GM21526 (cell line): ENCODE data around the gene ST6GALNAC3.
"Not testable (repeated sequence)": the region's sequence is repeated elsewhere in the genome, so short reads cannot be mapped to it uniquely, and the experiment has no call there.

Source experiments
- ATAC-seq: cut with Tn5 transposase; IDR thresholded peaks from one replicate; pipeline ENCODE4 v1.9.1; 2021; ENCODE audit warnings: moderate library complexity; ENCODE audit not compliant: unreplicated experiment, low FRiP score

The ST6GALNAC3 gene

GRCh38 chr1:76607717-76608116 is 533.2 kb downstream of the ST6GALNAC3 start:
- no peak for ATAC-seq

- no peak for ATAC-seq
Observed at GRCh38 chr1:76611770-76612445, 537.4 kb downstream of the ST6GALNAC3 start.

GRCh38 chr1:76613886-76614285 is 539.3 kb downstream of the ST6GALNAC3 start:
- ATAC-seq = no peak

- no peak for ATAC-seq
Observed at GRCh38 chr1:76615253-76616035, 540.9 kb downstream of the ST6GALNAC3 start.

- ATAC-seq = no peak
Observed at GRCh38 chr1:76620371-76620770, 545.8 kb downstream of the ST6GALNAC3 start.

GRCh38 chr1:76622774-76623528 is 548.4 kb downstream of the ST6GALNAC3 start:
- no peak for ATAC-seq

GRCh38 chr1:76625886-76626678 is 551.5 kb downstream of the ST6GALNAC3 start:
- no peak for ATAC-seq

GRCh38 chr1:76627498-76627897 is 553.0 kb downstream of the ST6GALNAC3 start:
- no peak for ATAC-seq

- ATAC-seq = no peak
Observed at GRCh38 chr1:76627901-76628300, 553.4 kb downstream of the ST6GALNAC3 start.

- ATAC-seq = no peak
Observed at GRCh38 chr1:76632136-76632535, 557.6 kb downstream of the ST6GALNAC3 start.

GRCh38 chr1:76635784-76636183 is 561.2 kb downstream of the ST6GALNAC3 start:
- ATAC-seq = no peak

- no peak for ATAC-seq
Observed at GRCh38 chr1:76639181-76639580, 564.6 kb downstream of the ST6GALNAC3 start.

GRCh38 chr1:76640092-76640491 is 565.5 kb downstream of the ST6GALNAC3 start:
- ATAC-seq = no peak

GRCh38 chr1:76640723-76641122 is 566.2 kb downstream of the ST6GALNAC3 start:
- no peak for ATAC-seq

- ATAC-seq = no peak
Observed at GRCh38 chr1:76644139-76644538, 569.6 kb downstream of the ST6GALNAC3 start.

GRCh38 chr1:76652860-76653259 is 578.3 kb downstream of the ST6GALNAC3 start:
- not testable (repeated sequence) for ATAC-seq

GRCh38 chr1:76657623-76658022 is 583.1 kb downstream of the ST6GALNAC3 start:
- ATAC-seq = no peak

- no peak for ATAC-seq
Observed at GRCh38 chr1:76659171-76659940, 584.8 kb downstream of the ST6GALNAC3 start.

GRCh38 chr1:76661531-76661930 is 587.0 kb downstream of the ST6GALNAC3 start:
- no peak for ATAC-seq

GRCh38 chr1:76666499-76666898 is 592.0 kb downstream of the ST6GALNAC3 start:
- no peak for ATAC-seq
